ENCODE data around the gene NRXN3. TPM values are rescaled to one million over a fixed set of nuclear protein-coding genes. Genes with fewer than 3 reads are reported as not detected.

NRXN3 gene
- total RNA-seq, 6 experiments from 2014 or later = 0.07 to 0.28 (median 0.11) TPM; not detected in 2

DNA sequence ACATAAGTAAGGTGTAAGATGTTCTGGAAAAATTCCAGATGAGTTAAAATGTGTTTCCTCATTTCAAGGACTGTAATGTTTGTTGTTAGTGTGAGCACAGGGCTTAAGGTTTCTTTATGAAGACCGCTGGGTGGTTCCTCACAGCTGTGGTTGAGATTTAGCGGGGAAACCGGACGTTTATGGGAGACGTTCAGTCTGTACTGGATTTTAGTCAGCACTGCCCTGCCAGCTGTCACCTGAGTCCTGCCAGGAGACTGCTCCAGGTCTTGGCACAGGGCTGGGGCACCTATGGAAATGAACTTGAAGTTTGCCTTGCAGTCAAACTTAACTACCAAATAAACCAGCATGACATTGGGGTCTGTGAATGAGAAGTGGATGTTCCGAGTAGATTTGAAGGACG is 1485.9 kb downstream of the NRXN3 start:
- no peaks in the 10 kb centered on the region for H3K4me1 Mint-ChIP-seq (ENCODE audit: low read depth)
- 0 out of 2 replicates have a peak, but pooled peaks cover 2% of the 10 kb centered on the region for H3K27me3 Mint-ChIP-seq (ENCODE audit: insufficient read depth)
- no peak overlapping the region for H3K4me3 Mint-ChIP-seq

DNA sequence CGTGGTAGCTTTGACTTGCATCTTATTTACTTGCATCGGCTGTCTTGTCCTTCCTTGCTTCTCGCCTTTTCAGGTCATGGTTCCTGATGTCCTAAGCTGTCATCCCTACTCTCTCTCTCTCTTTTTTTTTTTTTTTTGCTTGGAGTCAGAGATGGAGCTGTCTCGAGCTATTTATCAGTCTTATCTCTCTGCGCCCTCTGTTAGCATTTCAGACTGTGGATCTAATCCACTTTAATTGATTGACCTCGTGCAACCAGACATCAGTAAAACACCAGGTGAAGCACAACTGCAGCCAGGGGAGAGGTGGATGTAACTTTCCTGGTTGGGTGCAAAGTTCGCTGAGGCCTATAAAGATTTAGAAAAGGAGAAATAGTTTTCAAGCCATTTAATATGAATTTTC is 1486.3 kb downstream of the NRXN3 start:
- 0 out of 2 replicates have a peak, but pooled peaks cover 2% of the 10 kb centered on the region for H3K27me3 Mint-ChIP-seq (ENCODE audit: insufficient read depth)

More for the DNA sequence above, 1485.9 kb downstream of the NRXN3 start:
- DNase-seq = no peak
- TF ChIP-seq, protein P1, sequence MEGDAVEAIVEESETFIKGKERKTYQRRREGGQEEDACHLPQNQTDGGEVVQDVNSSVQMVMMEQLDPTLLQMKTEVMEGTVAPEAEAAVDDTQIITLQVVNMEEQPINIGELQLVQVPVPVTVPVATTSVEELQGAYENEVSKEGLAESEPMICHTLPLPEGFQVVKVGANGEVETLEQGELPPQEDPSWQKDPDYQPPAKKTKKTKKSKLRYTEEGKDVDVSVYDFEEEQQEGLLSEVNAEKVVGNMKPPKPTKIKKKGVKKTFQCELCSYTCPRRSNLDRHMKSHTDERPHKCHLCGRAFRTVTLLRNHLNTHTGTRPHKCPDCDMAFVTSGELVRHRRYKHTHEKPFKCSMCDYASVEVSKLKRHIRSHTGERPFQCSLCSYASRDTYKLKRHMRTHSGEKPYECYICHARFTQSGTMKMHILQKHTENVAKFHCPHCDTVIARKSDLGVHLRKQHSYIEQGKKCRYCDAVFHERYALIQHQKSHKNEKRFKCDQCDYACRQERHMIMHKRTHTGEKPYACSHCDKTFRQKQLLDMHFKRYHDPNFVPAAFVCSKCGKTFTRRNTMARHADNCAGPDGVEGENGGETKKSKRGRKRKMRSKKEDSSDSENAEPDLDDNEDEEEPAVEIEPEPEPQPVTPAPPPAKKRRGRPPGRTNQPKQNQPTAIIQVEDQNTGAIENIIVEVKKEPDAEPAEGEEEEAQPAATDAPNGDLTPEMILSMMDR (IDR thresholded peaks at IDR 0.05) = no peak
- Mint-ChIP-seq H3K27ac (no peak overlapping the region), H3K9me3 (peaks cover 23% of the 10 kb centered on the region), H3K36me3 (ENCODE audit: low read depth) (no peaks in the 10 kb centered on the region)

DNA sequence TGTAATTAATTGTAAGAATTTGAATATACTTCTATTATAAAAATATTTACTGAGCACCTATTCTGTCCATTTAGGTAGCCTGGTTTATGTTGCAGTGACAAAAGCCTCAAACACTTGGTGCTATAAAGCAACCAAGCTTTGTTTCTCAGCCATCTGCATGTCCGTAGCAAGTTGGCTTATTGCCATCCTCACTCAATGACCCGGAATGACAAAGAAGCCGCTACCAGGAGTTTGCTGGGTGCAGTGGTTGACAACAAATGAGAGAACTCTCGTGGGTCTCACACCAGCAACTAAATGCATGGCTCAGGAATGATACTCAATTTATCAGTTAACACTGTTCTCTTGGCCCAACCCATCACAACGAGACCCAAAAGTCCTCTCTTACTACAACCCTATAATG is 1488.0 kb downstream of the NRXN3 start:
- DNase-seq = no peak
- TF ChIP-seq, protein P1 (IDR thresholded peaks at IDR 0.05) = no peak
- Mint-ChIP-seq H3K27ac (no peak overlapping the region), H3K4me3 (no peak overlapping the region), H3K36me3 (ENCODE audit: low read depth) (no peaks in the 10 kb centered on the region), H3K4me1 (ENCODE audit: low read depth) (no peaks in the 10 kb centered on the region), H3K27me3 (ENCODE audit: insufficient read depth) (no peaks in the 10 kb centered on the region), H3K9me3 (peaks cover 20% of the 10 kb centered on the region)

More for the DNA sequence above, 1486.3 kb downstream of the NRXN3 start:
- TF ChIP-seq, protein P1 (IDR thresholded peaks at IDR 0.05) = no peak
- Mint-ChIP-seq H3K36me3 (ENCODE audit: low read depth) (no peaks in the 10 kb centered on the region), H3K9me3 (peaks cover 27% of the 10 kb centered on the region), H3K4me1 (ENCODE audit: low read depth) (no peaks in the 10 kb centered on the region), H3K4me3 (no peak overlapping the region), H3K27ac (no peak overlapping the region)
- DNase-seq = no peak

DNA sequence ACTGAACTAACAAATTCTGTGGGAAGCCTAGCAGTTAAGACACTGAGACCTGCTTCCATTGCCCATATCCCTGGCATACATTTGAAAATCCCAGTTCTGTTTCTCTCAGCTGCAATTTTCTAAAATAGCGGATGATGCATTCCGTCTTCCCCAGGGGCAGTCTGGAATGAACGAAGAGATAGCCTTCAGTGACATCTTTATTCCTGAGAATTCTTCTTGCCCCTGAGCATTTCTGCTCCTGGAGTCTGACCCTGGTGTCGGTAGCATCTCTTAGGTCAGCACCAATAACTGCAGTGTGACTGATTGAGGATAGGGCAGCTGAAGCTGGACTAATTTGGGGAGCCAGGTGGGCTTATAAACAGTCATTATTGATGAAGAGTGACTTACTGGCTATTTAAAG is 1488.6 kb downstream of the NRXN3 start:
- Mint-ChIP-seq H3K4me3 (no peak overlapping the region), H3K27ac (no peak overlapping the region), H3K27me3 (ENCODE audit: insufficient read depth) (no peaks in the 10 kb centered on the region), H3K9me3 (peaks cover 20% of the 10 kb centered on the region), H3K36me3 (ENCODE audit: low read depth) (no peaks in the 10 kb centered on the region), H3K4me1 (ENCODE audit: low read depth) (no peaks in the 10 kb centered on the region)
- DNase-seq = no peak
- TF ChIP-seq, protein P1 (IDR thresholded peaks at IDR 0.05) = no peak

DNA sequence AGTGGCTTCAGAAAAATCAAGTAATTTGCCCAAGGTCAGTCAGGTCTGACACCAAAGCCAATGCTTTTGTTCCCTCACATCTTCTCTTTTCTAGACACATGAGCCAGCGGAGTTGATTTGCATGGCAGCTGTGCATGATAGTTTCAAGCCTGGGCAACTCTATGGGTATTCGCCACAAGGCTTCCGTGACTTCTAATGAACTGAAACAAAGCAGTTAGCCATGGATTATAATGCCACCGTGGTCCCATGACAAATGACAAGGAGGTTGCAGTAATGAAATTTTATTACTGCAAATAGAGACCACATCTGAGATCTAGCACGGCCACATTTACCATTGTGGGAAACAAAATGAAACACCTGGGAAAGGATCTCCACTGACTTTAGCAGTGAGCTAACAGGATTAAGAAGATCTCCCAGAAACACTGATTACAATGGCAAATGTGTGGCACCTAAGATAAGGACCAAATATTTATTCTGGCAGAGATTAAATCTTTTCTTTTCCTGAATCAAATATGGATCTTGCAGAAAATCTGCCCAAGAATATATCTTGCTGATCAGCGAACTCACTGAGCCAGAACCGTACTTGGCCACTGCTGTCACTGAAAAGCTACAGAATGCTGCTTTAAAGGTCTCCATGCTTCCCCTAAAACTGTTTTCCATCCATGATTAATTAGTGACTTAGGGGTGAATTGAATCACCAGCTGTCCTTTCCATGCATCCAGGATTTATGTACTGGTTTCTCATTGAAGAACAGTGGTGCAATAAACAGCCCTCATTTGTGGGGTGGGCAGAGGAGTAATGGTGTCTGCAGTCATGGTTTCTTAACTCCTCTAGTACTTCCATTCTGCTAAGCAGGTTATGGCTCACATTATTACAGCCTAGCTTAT is 1490.1 kb downstream of the NRXN3 start:
- Mint-ChIP-seq H3K27me3 (ENCODE audit: insufficient read depth) (no peaks in the 10 kb centered on the region), H3K4me1 (ENCODE audit: low read depth) (no peaks in the 10 kb centered on the region), H3K9me3 (peaks cover 24% of the 10 kb centered on the region), H3K36me3 (ENCODE audit: low read depth) (no peaks in the 10 kb centered on the region), H3K27ac (no peak overlapping the region), H3K4me3 (no peak overlapping the region)
- TF ChIP-seq, protein P1 (IDR thresholded peaks at IDR 0.05) = no peak
- no peak for DNase-seq
